SK-N-SH (cell line): Measurements from ENCODE around the gene REX1BD.

Experiments used
- CHD2 ChIP-seq: fragments of 150-350 bp; IDR thresholded peaks from 2 replicates; pipeline ENCODE4 v1.6.1; 2018; ENCODE audit warnings: low read length; ENCODE audit not compliant: partially characterized antibody
- GABPA ChIP-seq: IDR thresholded peaks from 2 replicates; pipeline ENCODE4 v1.4.0; 2012; ENCODE audit warnings: low read depth, mild to moderate bottlenecking
- TCF12 ChIP-seq: IDR thresholded peaks from 2 replicates; pipeline ENCODE4 v1.4.0; 2012
- TF ChIP-seq, protein P1 (sequence below): fragments of 200-600 bp; sonication (generic); IDR thresholded peaks from 2 replicates; pipeline ENCODE4 v1.6.1; 2017; ENCODE audit warnings: antibody characterized with exemption, mild to moderate bottlenecking, moderate library complexity
- TF ChIP-seq, protein P2 (sequence below): fragments of 150-350 bp; IDR thresholded peaks from 2 replicates; pipeline ENCODE4 v1.6.1; 2017; ENCODE audit warnings: antibody characterized with exemption, low read length, low read depth, borderline replicate concordance

DNA sequence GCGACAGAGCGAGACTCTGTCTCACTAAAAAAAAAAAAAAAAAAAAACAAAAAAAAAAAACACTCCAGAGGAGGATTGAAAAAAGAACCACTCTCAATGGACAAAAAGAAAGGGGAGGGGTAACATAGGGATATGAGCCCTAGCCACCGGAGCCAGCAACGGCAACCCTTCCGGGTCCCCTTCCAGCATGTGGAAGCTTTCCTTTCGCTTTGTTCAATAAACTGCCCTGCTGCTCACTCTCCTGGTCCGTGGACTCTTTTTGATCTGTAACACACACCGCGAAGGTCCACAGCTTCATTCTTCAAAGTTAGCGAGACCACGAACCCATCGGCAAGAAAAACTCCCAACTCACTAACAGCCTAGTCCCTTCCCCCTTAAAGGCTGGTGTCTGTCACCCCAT lies 1.0 kb upstream of the REX1BD start:
- TF ChIP-seq, protein P1, sequence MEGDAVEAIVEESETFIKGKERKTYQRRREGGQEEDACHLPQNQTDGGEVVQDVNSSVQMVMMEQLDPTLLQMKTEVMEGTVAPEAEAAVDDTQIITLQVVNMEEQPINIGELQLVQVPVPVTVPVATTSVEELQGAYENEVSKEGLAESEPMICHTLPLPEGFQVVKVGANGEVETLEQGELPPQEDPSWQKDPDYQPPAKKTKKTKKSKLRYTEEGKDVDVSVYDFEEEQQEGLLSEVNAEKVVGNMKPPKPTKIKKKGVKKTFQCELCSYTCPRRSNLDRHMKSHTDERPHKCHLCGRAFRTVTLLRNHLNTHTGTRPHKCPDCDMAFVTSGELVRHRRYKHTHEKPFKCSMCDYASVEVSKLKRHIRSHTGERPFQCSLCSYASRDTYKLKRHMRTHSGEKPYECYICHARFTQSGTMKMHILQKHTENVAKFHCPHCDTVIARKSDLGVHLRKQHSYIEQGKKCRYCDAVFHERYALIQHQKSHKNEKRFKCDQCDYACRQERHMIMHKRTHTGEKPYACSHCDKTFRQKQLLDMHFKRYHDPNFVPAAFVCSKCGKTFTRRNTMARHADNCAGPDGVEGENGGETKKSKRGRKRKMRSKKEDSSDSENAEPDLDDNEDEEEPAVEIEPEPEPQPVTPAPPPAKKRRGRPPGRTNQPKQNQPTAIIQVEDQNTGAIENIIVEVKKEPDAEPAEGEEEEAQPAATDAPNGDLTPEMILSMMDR = no peak
- TF ChIP-seq GABPA (no peak), CHD2 (no peak), TCF12 (no peak)
- TF ChIP-seq, protein P2, sequence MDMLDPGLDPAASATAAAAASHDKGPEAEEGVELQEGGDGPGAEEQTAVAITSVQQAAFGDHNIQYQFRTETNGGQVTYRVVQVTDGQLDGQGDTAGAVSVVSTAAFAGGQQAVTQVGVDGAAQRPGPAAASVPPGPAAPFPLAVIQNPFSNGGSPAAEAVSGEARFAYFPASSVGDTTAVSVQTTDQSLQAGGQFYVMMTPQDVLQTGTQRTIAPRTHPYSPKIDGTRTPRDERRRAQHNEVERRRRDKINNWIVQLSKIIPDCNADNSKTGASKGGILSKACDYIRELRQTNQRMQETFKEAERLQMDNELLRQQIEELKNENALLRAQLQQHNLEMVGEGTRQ = no peak
